ENCODE results near the gene NOTUM.

- no peak for TF ChIP-seq EP300 (IDR thresholded peaks at IDR 0.05)
- TF ChIP-seq, protein P1, sequence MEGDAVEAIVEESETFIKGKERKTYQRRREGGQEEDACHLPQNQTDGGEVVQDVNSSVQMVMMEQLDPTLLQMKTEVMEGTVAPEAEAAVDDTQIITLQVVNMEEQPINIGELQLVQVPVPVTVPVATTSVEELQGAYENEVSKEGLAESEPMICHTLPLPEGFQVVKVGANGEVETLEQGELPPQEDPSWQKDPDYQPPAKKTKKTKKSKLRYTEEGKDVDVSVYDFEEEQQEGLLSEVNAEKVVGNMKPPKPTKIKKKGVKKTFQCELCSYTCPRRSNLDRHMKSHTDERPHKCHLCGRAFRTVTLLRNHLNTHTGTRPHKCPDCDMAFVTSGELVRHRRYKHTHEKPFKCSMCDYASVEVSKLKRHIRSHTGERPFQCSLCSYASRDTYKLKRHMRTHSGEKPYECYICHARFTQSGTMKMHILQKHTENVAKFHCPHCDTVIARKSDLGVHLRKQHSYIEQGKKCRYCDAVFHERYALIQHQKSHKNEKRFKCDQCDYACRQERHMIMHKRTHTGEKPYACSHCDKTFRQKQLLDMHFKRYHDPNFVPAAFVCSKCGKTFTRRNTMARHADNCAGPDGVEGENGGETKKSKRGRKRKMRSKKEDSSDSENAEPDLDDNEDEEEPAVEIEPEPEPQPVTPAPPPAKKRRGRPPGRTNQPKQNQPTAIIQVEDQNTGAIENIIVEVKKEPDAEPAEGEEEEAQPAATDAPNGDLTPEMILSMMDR (IDR thresholded peaks at IDR 0.05) = no peak
- peak in 1 of 2 donors; percentile 50 for TF ChIP-seq POLR2A (IDR thresholded peaks at IDR 0.05)
Observed at GRCh38 chr17:81917565-81918332, 43.2 kb downstream of the NOTUM start, which contains the start of gene SIRT7.
